Dermis microvascular lymphatic vessel endothelial cell (primary cell): ENCODE data around the gene EFNA5. TPM values are rescaled to one million over a fixed set of nuclear protein-coding genes. Genes with fewer than 3 reads are reported as not detected.
"Not testable (repeated sequence)": the region's sequence is repeated elsewhere in the genome, so short reads cannot be mapped to it uniquely, and the experiment has no call there.

Source experiments
- DNase-seq, 2 donors: peaks; one replicate each; pipeline versions ENCODE4 v3.0.0 to v3.0.0-alpha.2; 2010; ENCODE audit warnings: low read depth in 2 of 2
- total RNA-seq: library from RNA; depleted of rRNA; stranded (reverse); fragments of >200 nt; gene quantifications from 2 replicates; pipeline ENCODE4 v1.2.1, GENCODE V29; 2014

EFNA5 gene
- total RNA-seq, 1 donor from 2014 or later = 101 TPM

GRCh38 chr5:107376546-107377276 lies 294.0 kb downstream of the EFNA5 start:
- no peak for DNase-seq

- no peak for DNase-seq
These were observed 297.0 kb downstream of the EFNA5 start for GRCh38 chr5:107373549-107374263.

- DNase-seq = peak in 1 of 2 donors; percentile 30
These were observed 297.9 kb downstream of the EFNA5 start for GRCh38 chr5:107372723-107373450.

GRCh38 chr5:107370396-107370968 lies 300.3 kb downstream of the EFNA5 start:
- DNase-seq = no peak

GRCh38 chr5:107369622-107370021 lies 301.1 kb downstream of the EFNA5 start:
- DNase-seq = no peak

- no peak for DNase-seq
These were observed 302.1 kb downstream of the EFNA5 start for GRCh38 chr5:107368615-107369014.

- no peak for DNase-seq
These were observed 302.8 kb downstream of the EFNA5 start for GRCh38 chr5:107367939-107368338.

GRCh38 chr5:107367480-107367879 lies 303.3 kb downstream of the EFNA5 start:
- no peak for DNase-seq

GRCh38 chr5:107365320-107366109 lies 305.2 kb downstream of the EFNA5 start:
- peak in 1 of 2 donors; percentile 72 for DNase-seq

GRCh38 chr5:107364443-107365319 lies 306.1 kb downstream of the EFNA5 start:
- no peak for DNase-seq

GRCh38 chr5:107363768-107364167 lies 307.0 kb downstream of the EFNA5 start:
- no peak for DNase-seq

GRCh38 chr5:107361945-107362344 lies 308.8 kb downstream of the EFNA5 start:
- DNase-seq = peak in 1 of 2 donors; percentile 33

GRCh38 chr5:107359916-107360234 lies 310.9 kb downstream of the EFNA5 start:
- DNase-seq = peak in 1 of 2 donors; percentile 27

- peak in 1 of 2 donors; percentile 9 for DNase-seq
These were observed 311.5 kb downstream of the EFNA5 start for GRCh38 chr5:107359033-107359915.

- DNase-seq = no peak
These were observed 313.8 kb downstream of the EFNA5 start for GRCh38 chr5:107356891-107357290.

GRCh38 chr5:107352576-107352975 lies 318.2 kb downstream of the EFNA5 start:
- no peak for DNase-seq

- not testable (repeated sequence) for DNase-seq
These were observed 324.2 kb downstream of the EFNA5 start for GRCh38 chr5:107346580-107346979.

- no peak for DNase-seq
These were observed 328.4 kb downstream of the EFNA5 start for GRCh38 chr5:107342371-107342770.
